Parathyroid adenoma (tissue), 2 donors: ENCODE measurements around the gene SMPX.
"Not testable (repeated sequence)": the region's sequence is repeated elsewhere in the genome, so short reads cannot be mapped to it uniquely, and the experiment has no call there.

Experiments
- H2AFZ ChIP-seq: fragments of 300-600 bp; sonication (generic); one replicate; pipeline ENCODE4 v1.7.0; 2017; ENCODE audit warnings: antibody characterized with exemption, mild to moderate bottlenecking
- H3K27ac ChIP-seq: fragments of 300-600 bp; sonication (generic); one replicate; pipeline ENCODE4 v1.7.0; 2017
- H3K27me3 ChIP-seq: fragments of 300-600 bp; sonication (generic); one replicate; pipeline ENCODE4 v1.7.0; 2017; ENCODE audit warnings: low read length; ENCODE audit not compliant: control insufficient read depth, insufficient read depth
- H3K36me3 ChIP-seq: fragments of 300-600 bp; sonication (generic); one replicate; pipeline ENCODE4 v1.7.0; 2017; ENCODE audit warnings: low read length; ENCODE audit not compliant: control insufficient read depth, insufficient read depth
- H3K4me1 ChIP-seq: fragments of 300-600 bp; sonication (generic); one replicate; pipeline ENCODE4 v1.7.0; 2017; ENCODE audit warnings: control low read depth
- H3K4me2 ChIP-seq: fragments of 300-600 bp; sonication (generic); one replicate; pipeline ENCODE4 v1.7.0; 2017; ENCODE audit warnings: low read length
- H3K4me3 ChIP-seq: fragments of 300-600 bp; sonication (generic); one replicate; pipeline ENCODE4 v1.7.0; 2017; ENCODE audit warnings: low read depth, low read length
- H3K79me2 ChIP-seq: fragments of 300-600 bp; sonication (generic); one replicate; pipeline ENCODE4 v1.7.0; 2017; ENCODE audit warnings: control low read depth
- H3K9ac ChIP-seq: fragments of 300-600 bp; sonication (generic); one replicate; pipeline ENCODE4 v1.7.0; 2017; ENCODE audit warnings: mild to moderate bottlenecking
- H3K9me3 ChIP-seq: fragments of 300-600 bp; sonication (generic); one replicate; pipeline ENCODE4 v1.7.0; 2017; ENCODE audit warnings: low read length; ENCODE audit not compliant: control insufficient read depth
- CTCF ChIP-seq: fragments of 300-600 bp; sonication (generic); IDR thresholded peaks from one replicate; pipeline ENCODE4 v1.7.0; 2017; ENCODE audit warnings: antibody characterized with exemption, mild to moderate bottlenecking
- donor health status: primary hyperparathyroidism.

SMPX gene

GRCh38 chrX:21778236-21778635 lies 20.3 kb upstream of the SMPX start:
- Histone ChIP-seq H3K4me2 (no peak overlapping the region), H3K79me2 (no peaks in the 10 kb centered on the region), H3K9me3 (no peaks in the 10 kb centered on the region), H2AFZ (no peak overlapping the region), H3K4me3 (no peak overlapping the region), H3K27ac (no peak overlapping the region), H3K27me3 (no peaks in the 10 kb centered on the region), H3K9ac (no peak overlapping the region), H3K4me1 (no peaks in the 10 kb centered on the region), H3K36me3 (no peaks in the 10 kb centered on the region)
- no peak for TF ChIP-seq CTCF

- not testable (repeated sequence) for H3K4me2 ChIP-seq, H3K36me3 ChIP-seq, H3K9me3 ChIP-seq
Measured at GRCh38 chrX:21775128-21775527, 17.2 kb upstream of the SMPX start.

GRCh38 chrX:21773036-21773435 lies 15.1 kb upstream of the SMPX start:
- H3K36me3 ChIP-seq, H3K4me1 ChIP-seq, H3K9ac ChIP-seq, H3K4me2 ChIP-seq, H2AFZ ChIP-seq, H3K27me3 ChIP-seq, H3K9me3 ChIP-seq, H3K79me2 ChIP-seq, H3K4me3 ChIP-seq, H3K27ac ChIP-seq: not testable (repeated sequence)

More at GRCh38 chrX:21775128-21775527, 17.2 kb upstream of the SMPX start:
- not testable (repeated sequence) for H3K27ac ChIP-seq, H2AFZ ChIP-seq, H3K79me2 ChIP-seq, H3K4me3 ChIP-seq, H3K4me1 ChIP-seq, H3K9ac ChIP-seq, H3K27me3 ChIP-seq

- H3K27ac ChIP-seq, result no peak overlapping the region
- no peaks in the 10 kb centered on the region for H3K9me3 ChIP-seq
- no peaks in the 10 kb centered on the region for H3K4me1 ChIP-seq
- no peak overlapping the region for H3K9ac ChIP-seq
- no peaks in the 10 kb centered on the region for H3K27me3 ChIP-seq
- no peak overlapping the region for H3K4me2 ChIP-seq
- no peak overlapping the region for H2AFZ ChIP-seq
- no peaks in the 10 kb centered on the region for H3K79me2 ChIP-seq
- TF ChIP-seq CTCF, result no peak
- H3K36me3 ChIP-seq, result no peaks in the 10 kb centered on the region
- no peak overlapping the region for H3K4me3 ChIP-seq
Measured at GRCh38 chrX:21770631-21771321, 12.9 kb upstream of the SMPX start.

- Histone ChIP-seq H2AFZ (no peak overlapping the region), H3K36me3 (no peaks in the 10 kb centered on the region), H3K27me3 (no peaks in the 10 kb centered on the region), H3K4me2 (no peak overlapping the region), H3K4me3 (no peak overlapping the region), H3K27ac (no peak overlapping the region), H3K9ac (no peak overlapping the region), H3K79me2 (no peaks in the 10 kb centered on the region), H3K9me3 (no peaks in the 10 kb centered on the region), H3K4me1 (no peaks in the 10 kb centered on the region)
- no peak for TF ChIP-seq CTCF
Measured at GRCh38 chrX:21766101-21766500, 8.2 kb upstream of the SMPX start.

GRCh38 chrX:21764008-21764407 lies 6.1 kb upstream of the SMPX start:
- Histone ChIP-seq H3K36me3 (no peaks in the 10 kb centered on the region), H3K4me3 (no peak overlapping the region), H3K79me2 (no peaks in the 10 kb centered on the region), H3K27ac (no peak overlapping the region), H2AFZ (no peak overlapping the region), H3K9ac (no peak overlapping the region), H3K27me3 (no peaks in the 10 kb centered on the region), H3K4me1 (no peaks in the 10 kb centered on the region), H3K9me3 (no peaks in the 10 kb centered on the region), H3K4me2 (no peak overlapping the region)
- no peak for TF ChIP-seq CTCF
